ENCODE results near the gene ATP5MC2.

ATP5MC2 gene

GRCh38 chr12:53717319-53717718, 41.4 kb upstream of the ATP5MC2 start:
- no peaks in the 10 kb centered on the region for H3K36me3 ChIP-seq (replicated peaks; ENCODE audit: low read depth, low read length)
- H3K4me2 ChIP-seq (ENCODE audit: low read length) = no peak overlapping the region
- no peak overlapping the region for H3K9ac ChIP-seq (ENCODE audit: low read length)
- no peaks in the 10 kb centered on the region for H3K27me3 ChIP-seq (ENCODE audit: low read depth, low read length)
- H3K9me3 ChIP-seq (ENCODE audit: insufficient read depth, low read length) = no peaks in the 10 kb centered on the region
- TF ChIP-seq CTCF (IDR thresholded peaks at IDR 0.05; ENCODE audit: low read depth, low read length) (no peak), EZH2phosphoT487 (IDR thresholded peaks at IDR 0.05; ENCODE audit: low read depth) (no peak)
- H3K79me2 ChIP-seq (ENCODE audit: low read length) = no peaks in the 10 kb centered on the region
- no peaks in the 10 kb centered on the region for H4K20me1 ChIP-seq (ENCODE audit: insufficient read depth, low read length)
- H3K4me3 ChIP-seq (ENCODE audit: low read length) = no peak overlapping the region
- no peak overlapping the region for H2AFZ ChIP-seq (ENCODE audit: low read depth, low read length)
- no peaks in the 10 kb centered on the region for H3K4me1 ChIP-seq (ENCODE audit: low read length)
- no peak overlapping the region for H3K27ac ChIP-seq (ENCODE audit: low read length)

- peaks cover 9% of the 10 kb centered on the region for H3K4me1 ChIP-seq (ENCODE audit: low read length)
- no peak overlapping the region for H3K4me2 ChIP-seq (ENCODE audit: low read length)
- H2AFZ ChIP-seq (ENCODE audit: low read depth, low read length) = no peak overlapping the region
- no peak overlapping the region for H3K4me3 ChIP-seq (ENCODE audit: low read length)
- no peaks in the 10 kb centered on the region for H3K36me3 ChIP-seq (replicated peaks; ENCODE audit: low read depth, low read length)
- no peak overlapping the region for H3K9ac ChIP-seq (ENCODE audit: low read length)
- no peak for TF ChIP-seq EZH2phosphoT487 (IDR thresholded peaks at IDR 0.05; ENCODE audit: low read depth)
- TF ChIP-seq CTCF (IDR thresholded peaks at IDR 0.05; ENCODE audit: low read depth, low read length) = no peak
- H4K20me1 ChIP-seq (ENCODE audit: insufficient read depth, low read length) = no peaks in the 10 kb centered on the region
- H3K27ac ChIP-seq (ENCODE audit: low read length) = no peak overlapping the region
- H3K79me2 ChIP-seq (ENCODE audit: low read length) = no peaks in the 10 kb centered on the region
- no peaks in the 10 kb centered on the region for H3K9me3 ChIP-seq (ENCODE audit: insufficient read depth, low read length)
- H3K27me3 ChIP-seq (ENCODE audit: low read depth, low read length) = peaks cover 8% of the 10 kb centered on the region
These were observed 38.1 kb upstream of the ATP5MC2 start for GRCh38 chr12:53714004-53714403.

GRCh38 chr12:53713516-53713915, 37.6 kb upstream of the ATP5MC2 start:
- no peak overlapping the region for H3K4me3 ChIP-seq (ENCODE audit: low read length)

GRCh38 chr12:53712059-53712643, 36.3 kb upstream of the ATP5MC2 start:
- Histone ChIP-seq H4K20me1 (ENCODE audit: insufficient read depth, low read length) (no peaks in the 10 kb centered on the region), H3K4me3 (ENCODE audit: low read length) (no peak overlapping the region), H3K36me3 (replicated peaks; ENCODE audit: low read depth, low read length) (no peaks in the 10 kb centered on the region), H3K79me2 (ENCODE audit: low read length) (no peaks in the 10 kb centered on the region), H3K4me1 (ENCODE audit: low read length) (peaks cover 9% of the 10 kb centered on the region), H3K9me3 (ENCODE audit: insufficient read depth, low read length) (no peaks in the 10 kb centered on the region), H3K4me2 (ENCODE audit: low read length) (no peak overlapping the region), H2AFZ (ENCODE audit: low read depth, low read length) (no peak overlapping the region), H3K27ac (ENCODE audit: low read length) (no peak overlapping the region), H3K9ac (ENCODE audit: low read length) (no peak overlapping the region), H3K27me3 (ENCODE audit: low read depth, low read length) (peaks cover 19% of the 10 kb centered on the region)
- TF ChIP-seq CTCF (IDR thresholded peaks at IDR 0.05; ENCODE audit: low read depth, low read length) (no peak), EZH2phosphoT487 (IDR thresholded peaks at IDR 0.05; ENCODE audit: low read depth) (no peak)

More at GRCh38 chr12:53713516-53713915, 37.6 kb upstream of the ATP5MC2 start:
- Histone ChIP-seq H3K36me3 (replicated peaks; ENCODE audit: low read depth, low read length) (no peaks in the 10 kb centered on the region), H2AFZ (ENCODE audit: low read depth, low read length) (no peak overlapping the region), H3K4me2 (ENCODE audit: low read length) (no peak overlapping the region), H3K9ac (ENCODE audit: low read length) (no peak overlapping the region), H4K20me1 (ENCODE audit: insufficient read depth, low read length) (no peaks in the 10 kb centered on the region), H3K27ac (ENCODE audit: low read length) (no peak overlapping the region), H3K79me2 (ENCODE audit: low read length) (no peaks in the 10 kb centered on the region), H3K4me1 (ENCODE audit: low read length) (peaks cover 9% of the 10 kb centered on the region), H3K9me3 (ENCODE audit: insufficient read depth, low read length) (no peaks in the 10 kb centered on the region), H3K27me3 (ENCODE audit: low read depth, low read length) (peaks cover 13% of the 10 kb centered on the region)
- TF ChIP-seq CTCF (IDR thresholded peaks at IDR 0.05; ENCODE audit: low read depth, low read length) (no peak), EZH2phosphoT487 (IDR thresholded peaks at IDR 0.05; ENCODE audit: low read depth) (no peak)
